ENCODE measurements around the gene USP32.

Gene USP32

GRCh38 chr17:60256174-60256573 lies 135.8 kb downstream of the USP32 start:
- no peak overlapping the region for H2AK5ac ChIP-seq (ENCODE audit: low read length, severe bottlenecking)
- DNase-seq = no peak
- H2AFZ ChIP-seq (ENCODE audit: low read depth, low read length) = no peak overlapping the region
- no peak overlapping the region for H2BK12ac ChIP-seq (ENCODE audit: low read length in 2 of 2)
- H3K9ac ChIP-seq (ENCODE audit: low read length) = peak overlapping the region; percentile 8
- H3K14ac ChIP-seq (ENCODE audit: low read length in 2 of 2) = no peak overlapping the region
- H3K23ac ChIP-seq (ENCODE audit: low read length in 2 of 2) = no peak overlapping the region
- H3K4ac ChIP-seq (ENCODE audit: low read depth in 1 of 2, low read length in 2 of 2) = no peak overlapping the region
- no peak overlapping the region for H3K18ac ChIP-seq (ENCODE audit: low read depth in 1 of 2, low read length in 2 of 2)
- H3K27ac ChIP-seq (ENCODE audit: low read length, poor library complexity, severe bottlenecking) = no peak overlapping the region
- H3K4me3 ChIP-seq (ENCODE audit: insufficient read depth in 1 of 2, low read depth in 1 of 2, low read length in 2 of 2) = no peak overlapping the region
- H2BK120ac ChIP-seq (ENCODE audit: low read depth, low read length) = no peak overlapping the region
- H4K91ac ChIP-seq (ENCODE audit: low read length) = no peak overlapping the region
- H3K4me2 ChIP-seq (ENCODE audit: low read length, poor library complexity, severe bottlenecking) = no peak overlapping the region
- H3K4me1 ChIP-seq (ENCODE audit: control insufficient read depth, insufficient read depth, low read depth, low read length) = no peaks in the 10 kb centered on the region
- H2BK5ac ChIP-seq (ENCODE audit: low read depth, low read length, poor library complexity, severe bottlenecking) = no peak overlapping the region
- no peaks in the 10 kb centered on the region for H3K9me3 ChIP-seq (ENCODE audit: control insufficient read depth, low read length)
- no peak overlapping the region for H4K8ac ChIP-seq (ENCODE audit: low read length)
- H2BK15ac ChIP-seq (ENCODE audit: low read depth, poor library complexity, severe bottlenecking) = no peak overlapping the region
- peaks cover 8% of the 10 kb centered on the region for H3K79me1 ChIP-seq (replicated peaks; ENCODE audit: low read length, poor library complexity, severe bottlenecking)
- no peaks in the 10 kb centered on the region for H3K27me3 ChIP-seq (ENCODE audit: control insufficient read depth in 1 of 2, insufficient read depth in 1 of 2, low read length in 2 of 2)
- H3K36me3 ChIP-seq (ENCODE audit: control insufficient read depth in 1 of 2, insufficient read depth in 2 of 2, low read depth in 1 of 2, low read length in 2 of 2) = peaks cover 3 to 72% of the 10 kb centered on the region in 2 experiments

DNA sequence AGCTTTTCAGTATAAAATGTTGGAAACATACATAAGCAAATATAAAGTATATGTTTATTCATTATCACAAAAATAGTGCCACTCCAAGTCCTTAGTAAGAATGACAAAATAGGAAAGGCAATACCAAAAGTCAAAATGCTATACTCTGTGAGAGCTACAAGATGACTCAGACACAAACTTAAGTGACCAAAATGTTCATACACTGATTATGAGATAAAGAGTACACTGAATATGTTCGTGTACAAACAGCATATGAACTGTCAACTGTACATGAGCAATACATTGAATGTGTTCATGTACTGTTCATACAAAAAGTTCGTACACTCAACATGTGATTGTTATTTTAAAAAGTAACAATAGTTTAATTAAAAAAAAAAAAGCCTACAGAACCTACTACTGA lies 138.9 kb downstream of the USP32 start:
- no peak overlapping the region for H2BK5ac ChIP-seq (ENCODE audit: low read depth, low read length, poor library complexity, severe bottlenecking)
- H3K23ac ChIP-seq (ENCODE audit: low read length in 2 of 2) = no peak overlapping the region
- no peak overlapping the region for H2AFZ ChIP-seq (ENCODE audit: low read depth, low read length)
- H2BK15ac ChIP-seq (ENCODE audit: low read depth, poor library complexity, severe bottlenecking) = no peak overlapping the region
- H3K36me3 ChIP-seq (ENCODE audit: control insufficient read depth in 1 of 2, insufficient read depth in 2 of 2, low read depth in 1 of 2, low read length in 2 of 2) = peaks cover 3 to 81% of the 10 kb centered on the region in 2 experiments
- H3K79me1 ChIP-seq (replicated peaks; ENCODE audit: low read length, poor library complexity, severe bottlenecking) = peaks cover 7% of the 10 kb centered on the region
- peaks cover 4% of the 10 kb centered on the region for H3K9me3 ChIP-seq (ENCODE audit: control insufficient read depth, low read length)
- H4K8ac ChIP-seq (ENCODE audit: low read length) = no peak overlapping the region
- H3K4me3 ChIP-seq (ENCODE audit: insufficient read depth in 1 of 2, low read depth in 1 of 2, low read length in 2 of 2) = no peak overlapping the region
- H2AK5ac ChIP-seq (ENCODE audit: low read length, severe bottlenecking) = no peak overlapping the region
- WGBS = no CpG with 5 or more reads among the region's 2 CpGs
- no peak overlapping the region for H2BK12ac ChIP-seq (ENCODE audit: low read length in 2 of 2)
- H3K14ac ChIP-seq (ENCODE audit: low read length in 2 of 2) = no peak overlapping the region
- no peak overlapping the region for H3K4me2 ChIP-seq (ENCODE audit: low read length, poor library complexity, severe bottlenecking)
- no peaks in the 10 kb centered on the region for H3K4me1 ChIP-seq (ENCODE audit: control insufficient read depth, insufficient read depth, low read depth, low read length)
- no peak overlapping the region for H3K9ac ChIP-seq (ENCODE audit: low read length)
- no peaks in the 10 kb centered on the region for H3K27me3 ChIP-seq (ENCODE audit: control insufficient read depth in 1 of 2, insufficient read depth in 1 of 2, low read length in 2 of 2)
- no peak overlapping the region for H3K4ac ChIP-seq (ENCODE audit: low read depth in 1 of 2, low read length in 2 of 2)
- no peak overlapping the region for H4K91ac ChIP-seq (ENCODE audit: low read length)
- no peak overlapping the region for H2BK120ac ChIP-seq (ENCODE audit: low read depth, low read length)
- H3K18ac ChIP-seq (ENCODE audit: low read depth in 1 of 2, low read length in 2 of 2) = no peak overlapping the region
- H3K27ac ChIP-seq (ENCODE audit: low read length, poor library complexity, severe bottlenecking) = no peak overlapping the region
- DNase-seq = peak; percentile 39

DNA sequence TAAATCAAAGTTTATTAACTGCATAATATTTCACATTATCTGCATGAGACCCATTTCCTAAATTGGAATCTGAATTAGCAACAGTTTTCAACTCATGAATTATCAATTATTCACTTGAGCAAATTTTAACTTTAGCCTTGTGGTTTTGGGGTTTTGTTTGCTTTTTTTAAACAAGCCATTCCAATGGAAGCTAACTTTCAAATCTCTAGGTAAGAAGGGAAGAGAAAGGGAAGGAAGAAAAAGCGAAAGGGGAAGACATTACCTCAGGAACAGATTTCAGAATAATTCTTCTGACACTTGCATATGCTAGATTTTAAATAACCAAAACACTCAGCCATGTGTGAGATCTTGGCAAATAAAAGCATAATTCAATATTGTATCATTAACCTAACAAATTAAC lies 139.5 kb downstream of the USP32 start:
- Histone ChIP-seq H3K14ac (ENCODE audit: low read length in 2 of 2) (no peak overlapping the region), H3K9ac (ENCODE audit: low read length) (no peak overlapping the region), H3K79me1 (replicated peaks; ENCODE audit: low read length, poor library complexity, severe bottlenecking) (peaks cover 7% of the 10 kb centered on the region), H3K4me2 (ENCODE audit: low read length, poor library complexity, severe bottlenecking) (no peak overlapping the region), H3K4me3 (ENCODE audit: insufficient read depth in 1 of 2, low read depth in 1 of 2, low read length in 2 of 2) (no peak overlapping the region), H3K36me3 (ENCODE audit: control insufficient read depth in 1 of 2, insufficient read depth in 2 of 2, low read depth in 1 of 2, low read length in 2 of 2) (peaks cover 3 to 79% of the 10 kb centered on the region in 2 experiments), H3K27me3 (ENCODE audit: control insufficient read depth in 1 of 2, insufficient read depth in 1 of 2, low read length in 2 of 2) (no peaks in the 10 kb centered on the region), H2BK5ac (ENCODE audit: low read depth, low read length, poor library complexity, severe bottlenecking) (no peak overlapping the region), H2BK12ac (ENCODE audit: low read length in 2 of 2) (no peak overlapping the region), H2AFZ (ENCODE audit: low read depth, low read length) (no peak overlapping the region), H4K91ac (ENCODE audit: low read length) (no peak overlapping the region), H3K27ac (ENCODE audit: low read length, poor library complexity, severe bottlenecking) (no peak overlapping the region), H2AK5ac (ENCODE audit: low read length, severe bottlenecking) (no peak overlapping the region), H4K8ac (ENCODE audit: low read length) (no peak overlapping the region), H3K23ac (ENCODE audit: low read length in 2 of 2) (no peak overlapping the region), H2BK15ac (ENCODE audit: low read depth, poor library complexity, severe bottlenecking) (no peak overlapping the region), H3K9me3 (ENCODE audit: control insufficient read depth, low read length) (peaks cover 7% of the 10 kb centered on the region), H3K4ac (ENCODE audit: low read depth in 1 of 2, low read length in 2 of 2) (no peak overlapping the region), H3K4me1 (ENCODE audit: control insufficient read depth, insufficient read depth, low read depth, low read length) (no peaks in the 10 kb centered on the region), H3K18ac (ENCODE audit: low read depth in 1 of 2, low read length in 2 of 2) (no peak overlapping the region), H2BK120ac (ENCODE audit: low read depth, low read length) (no peak overlapping the region)
- no CpG with 5 or more reads among the region's 1 CpG for WGBS
- no peak for DNase-seq

- H3K4ac ChIP-seq (ENCODE audit: low read depth in 1 of 2, low read length in 2 of 2) = no peak overlapping the region
- peak overlapping the region; percentile 84 for H3K27ac ChIP-seq (ENCODE audit: low read length, poor library complexity, severe bottlenecking)
- H3K9me3 ChIP-seq (ENCODE audit: control insufficient read depth, low read length) = peaks cover 7% of the 10 kb centered on the region
- H3K14ac ChIP-seq (ENCODE audit: low read length in 2 of 2) = no peak overlapping the region
- no peak overlapping the region for H4K8ac ChIP-seq (ENCODE audit: low read length)
- no peak overlapping the region for H2BK120ac ChIP-seq (ENCODE audit: low read depth, low read length)
- no peak overlapping the region for H3K4me2 ChIP-seq (ENCODE audit: low read length, poor library complexity, severe bottlenecking)
- H3K4me1 ChIP-seq (ENCODE audit: control insufficient read depth, insufficient read depth, low read depth, low read length) = no peaks in the 10 kb centered on the region
- H2BK12ac ChIP-seq (ENCODE audit: low read length in 2 of 2) = no peak overlapping the region
- no peak overlapping the region for H3K18ac ChIP-seq (ENCODE audit: low read depth in 1 of 2, low read length in 2 of 2)
- H2BK5ac ChIP-seq (ENCODE audit: low read depth, low read length, poor library complexity, severe bottlenecking) = peak overlapping the region; percentile 46
- no peak overlapping the region for H3K23ac ChIP-seq (ENCODE audit: low read length in 2 of 2)
- DNase-seq = peak; percentile 38
- peaks cover 1% of the 10 kb centered on the region for H3K79me1 ChIP-seq (replicated peaks; ENCODE audit: low read length, poor library complexity, severe bottlenecking)
- no peak overlapping the region for H3K4me3 ChIP-seq (ENCODE audit: insufficient read depth in 1 of 2, low read depth in 1 of 2, low read length in 2 of 2)
- peaks cover under 1 to 63% of the 10 kb centered on the region in 2 experiments for H3K36me3 ChIP-seq (ENCODE audit: control insufficient read depth in 1 of 2, insufficient read depth in 2 of 2, low read depth in 1 of 2, low read length in 2 of 2)
- no peak overlapping the region for H3K9ac ChIP-seq (ENCODE audit: low read length)
- H2AFZ ChIP-seq (ENCODE audit: low read depth, low read length) = no peak overlapping the region
- no peak overlapping the region for H4K91ac ChIP-seq (ENCODE audit: low read length)
- no peak overlapping the region for H2AK5ac ChIP-seq (ENCODE audit: low read length, severe bottlenecking)
- H3K27me3 ChIP-seq (ENCODE audit: control insufficient read depth in 1 of 2, insufficient read depth in 1 of 2, low read length in 2 of 2) = no peaks in the 10 kb centered on the region
- no peak overlapping the region for H2BK15ac ChIP-seq (ENCODE audit: low read depth, poor library complexity, severe bottlenecking)
Observed at GRCh38 chr17:60249290-60249826, 142.6 kb downstream of the USP32 start.

Data from mesenchymal stem cell (in vitro differentiated cells and primary cell).